Activated naive CD4-positive, alpha-beta T cell treated with anti-CD3 and anti-CD28 coated beads, Interleukin-2, amount 50 U/mL, for 72 hours (primary cell): ENCODE results near the gene RAB3B. TPM values are rescaled to one million over a fixed set of nuclear protein-coding genes. Genes with fewer than 3 reads are reported as not detected.
"Not testable (repeated sequence)": the region's sequence is repeated elsewhere in the genome, so short reads cannot be mapped to it uniquely, and the experiment has no call there.

ENCODE experiments used
- ATAC-seq, 2 donors: fragments of 150-1000 bp; cut with Tn5 transposase; 2 replicates each; pipeline ENCODE4 v1.10.0; 2021; ENCODE audit warnings: mild to moderate bottlenecking in 2 of 2, moderate library complexity in 2 of 2
- DNase-seq, 2 donors: peaks; one replicate each; pipeline ENCODE4 v3.0.0; 2021 to 2022; ENCODE audit warnings: low spot score in 2 of 2
- H3K27ac Mint-ChIP-seq, 2 donors: one replicate each; pipeline ENCODE4 v1.8.0; 2022; ENCODE audit warnings: mild to moderate bottlenecking in 2 of 2, mixed read lengths in 2 of 2
- H3K36me3 Mint-ChIP-seq, 2 donors: one replicate each; pipeline ENCODE4 v1.8.0; 2022; ENCODE audit warnings: mixed read lengths in 2 of 2
- H3K9me3 Mint-ChIP-seq, 2 donors: one replicate each; pipeline ENCODE4 v1.8.0; 2022; ENCODE audit warnings: mixed read lengths in 2 of 2
- total RNA-seq, 2 donors: library from RNA; stranded (reverse); gene quantifications; one replicate each; pipeline ENCODE4 v1.2.3, GENCODE V29; 2022

The RAB3B gene
- total RNA-seq, 2 donors from 2014 or later = 0.08 to 0.34 TPM

DNA sequence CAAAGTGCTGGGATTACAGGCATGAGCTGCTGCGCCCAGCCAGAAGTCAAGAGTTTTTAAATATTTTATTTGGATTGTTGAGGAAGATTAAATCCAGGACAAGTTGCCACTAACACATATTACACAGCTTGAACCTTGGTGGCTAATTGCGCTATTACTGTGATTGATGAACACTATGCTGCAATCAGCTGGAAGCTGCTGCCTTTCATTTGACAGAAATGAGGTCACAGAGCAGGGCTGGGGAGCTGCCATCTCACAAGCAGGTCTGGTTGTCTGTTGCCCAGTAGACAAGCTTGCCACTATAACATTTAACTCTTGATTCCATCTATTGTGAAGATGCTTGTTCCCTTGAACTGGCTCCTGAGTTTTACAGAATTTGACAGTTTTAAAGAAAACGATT is 74.5 kb downstream of the RAB3B start:
- H3K36me3 Mint-ChIP-seq = no peaks in the 10 kb centered on the region
- DNase-seq (no peak), ATAC-seq (no peak)
- H3K9me3 Mint-ChIP-seq = no peaks in the 10 kb centered on the region
- H3K27ac Mint-ChIP-seq = no peak overlapping the region

DNA sequence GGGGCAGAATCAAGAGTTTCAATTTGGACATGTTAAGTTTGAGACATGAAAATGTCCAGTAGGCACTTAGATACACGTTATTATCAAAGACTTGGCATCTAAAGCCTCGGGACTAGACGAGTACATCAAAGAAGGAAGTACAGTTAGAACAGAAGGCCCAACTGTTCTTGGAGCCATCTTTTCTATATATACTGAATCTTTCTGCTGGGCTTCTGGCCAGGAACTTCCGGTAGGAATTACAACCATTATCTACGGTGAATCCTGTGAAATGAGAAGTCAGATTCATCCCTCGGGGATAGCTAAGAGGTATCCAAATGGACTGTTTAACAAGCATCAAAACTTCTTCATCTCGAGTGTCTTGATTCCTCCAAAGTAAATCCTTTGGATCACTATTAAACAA is 77.6 kb downstream of the RAB3B start:
- no peak for DNase-seq
- no peak overlapping the region for H3K27ac Mint-ChIP-seq
- H3K9me3 Mint-ChIP-seq = no peaks in the 10 kb centered on the region
- no peaks in the 10 kb centered on the region for H3K36me3 Mint-ChIP-seq
- ATAC-seq = no peak

DNA sequence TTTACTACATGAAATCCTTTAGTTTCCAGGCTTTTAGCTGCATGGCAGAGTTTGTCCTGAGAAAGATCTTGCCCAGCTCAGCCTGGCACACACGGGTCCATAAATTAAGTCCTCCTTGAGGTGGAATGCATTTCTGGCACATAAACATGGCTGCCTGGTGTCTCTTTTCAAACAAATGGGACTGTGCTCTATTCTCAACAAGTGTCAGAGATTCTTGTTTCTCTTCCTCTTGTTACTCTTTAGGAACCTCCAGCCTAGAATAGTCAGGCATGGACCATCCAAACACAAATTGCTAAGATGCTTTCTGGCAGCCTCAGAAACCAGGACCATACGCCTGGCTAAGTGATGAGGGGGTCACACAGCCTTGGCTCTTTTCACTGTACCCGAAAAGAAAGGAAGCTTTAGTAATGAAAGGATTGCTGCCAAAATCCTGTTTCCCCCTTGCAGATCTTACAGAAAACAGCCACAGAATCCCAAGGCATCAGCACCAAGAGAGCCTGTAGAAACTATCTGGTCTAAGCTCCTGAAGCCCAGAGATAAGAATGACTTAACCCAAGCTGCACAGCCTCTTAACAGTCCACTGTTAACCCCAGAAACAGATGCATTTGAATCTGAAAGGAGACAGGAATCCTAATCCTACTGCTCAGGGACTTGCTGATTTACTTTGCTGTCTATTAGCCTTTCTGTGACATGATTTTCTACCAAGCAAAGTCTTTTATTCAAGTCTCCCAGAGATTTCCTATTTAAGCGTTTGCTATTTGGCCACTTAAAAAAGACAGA is 80.1 kb downstream of the RAB3B start:
- ATAC-seq (no peak), DNase-seq (no peak)
- H3K36me3 Mint-ChIP-seq = no peaks in the 10 kb centered on the region

DNA sequence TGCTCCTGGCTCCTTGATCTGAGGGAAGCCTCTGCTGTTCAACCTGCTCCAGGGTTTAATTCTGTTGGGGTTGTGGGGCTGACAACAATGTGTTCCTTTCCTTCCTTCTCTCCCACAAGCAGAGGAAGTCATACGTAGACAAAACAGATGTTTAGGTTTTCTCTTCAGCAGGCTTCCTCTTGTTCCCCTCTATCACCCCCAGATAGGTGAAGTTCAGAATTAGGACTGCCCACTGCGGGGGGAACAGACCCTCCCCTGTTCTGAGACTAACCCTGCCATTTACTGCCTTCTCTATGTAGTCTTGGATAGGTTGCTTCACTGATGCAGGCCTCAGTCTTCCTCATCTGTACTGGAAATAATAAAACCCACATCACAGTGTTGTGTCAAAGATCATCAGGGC is 82.0 kb downstream of the RAB3B start:
- ATAC-seq (no peak), DNase-seq (no peak)
- Mint-ChIP-seq H3K9me3 (peaks cover 0 to 4% of the 10 kb centered on the region in 2 donors), H3K36me3 (no peaks in the 10 kb centered on the region), H3K27ac (no peak overlapping the region)

More for the DNA sequence above, 80.1 kb downstream of the RAB3B start:
- H3K27ac Mint-ChIP-seq = no peak overlapping the region
- H3K9me3 Mint-ChIP-seq = peaks cover 0 to 4% of the 10 kb centered on the region in 2 donors

DNA sequence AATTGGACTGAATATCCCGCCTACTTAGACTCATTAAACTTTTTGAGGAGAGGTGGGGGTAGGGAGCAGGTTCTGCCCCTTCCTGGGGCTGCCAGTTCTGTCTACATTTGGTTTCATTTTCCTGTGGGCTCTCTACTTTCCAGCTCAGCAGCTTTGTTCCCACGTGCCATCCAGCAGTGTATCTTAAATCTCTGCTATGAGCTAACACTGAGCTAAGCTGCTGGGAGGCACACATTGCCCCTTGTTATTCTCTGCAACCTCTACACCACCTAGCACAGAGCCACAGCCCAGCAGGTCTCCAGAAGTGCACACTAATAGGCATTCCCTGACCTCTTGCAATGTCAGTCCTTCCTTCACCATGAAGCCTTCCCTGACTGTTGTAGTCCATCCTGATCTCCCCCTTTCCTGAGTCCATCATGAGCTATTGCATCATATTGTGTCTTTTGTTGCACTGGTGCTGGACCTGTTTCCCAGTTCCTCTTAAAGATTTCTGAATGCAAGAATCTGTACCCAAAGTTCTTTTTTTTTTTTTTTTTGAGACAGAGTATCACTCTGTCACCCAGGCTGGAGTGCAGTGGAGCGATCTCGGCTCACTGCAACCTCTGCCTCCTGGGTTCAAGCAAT is 83.3 kb downstream of the RAB3B start:
- peak overlapping the region in 1 of 2 donors; percentile 43 for H3K27ac Mint-ChIP-seq
- no peak for DNase-seq
- H3K36me3 Mint-ChIP-seq = no peaks in the 10 kb centered on the region
- no peak for ATAC-seq
- H3K9me3 Mint-ChIP-seq = peaks cover 0 to 4% of the 10 kb centered on the region in 2 donors

DNA sequence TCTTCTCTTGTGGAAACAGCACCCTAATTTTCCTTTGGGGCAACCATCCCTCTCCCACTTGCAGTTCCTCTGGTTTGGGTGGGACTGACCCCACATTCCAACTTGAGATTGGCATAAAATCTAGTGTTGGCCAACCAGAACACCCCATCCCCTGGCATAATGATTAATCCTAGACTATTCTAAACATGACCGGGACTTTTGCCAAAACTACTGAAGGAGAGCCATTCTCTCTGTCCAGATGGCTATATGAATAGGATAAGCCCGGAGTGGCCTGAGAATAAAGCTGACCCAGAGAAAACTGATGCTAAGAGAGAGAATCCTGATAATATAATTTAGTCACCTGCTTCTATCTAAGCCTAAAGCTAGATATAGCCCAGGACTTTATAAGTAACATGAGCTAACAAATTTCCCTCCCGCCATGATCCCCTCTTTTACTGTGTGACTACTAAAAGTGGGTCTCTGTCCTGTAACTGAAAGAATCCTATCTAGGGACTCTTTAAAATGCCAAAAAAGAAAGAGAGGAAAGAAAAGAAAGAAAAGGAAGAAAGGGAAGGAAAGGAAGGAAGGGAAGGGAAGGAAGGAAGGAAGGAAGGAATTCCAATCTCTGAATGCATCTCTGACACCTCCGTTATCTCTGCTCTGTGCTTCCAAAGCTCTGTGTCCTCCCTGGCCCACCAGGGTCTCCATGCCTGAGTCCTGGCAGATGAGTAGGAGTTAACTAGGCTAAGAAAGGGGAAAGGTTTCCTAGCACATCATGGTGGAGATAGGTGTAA is 84.0 kb downstream of the RAB3B start:
- H3K9me3 Mint-ChIP-seq = peaks cover 0 to 4% of the 10 kb centered on the region in 2 donors
- ATAC-seq = no peak
- DNase-seq = no peak
- no peak overlapping the region for H3K27ac Mint-ChIP-seq
- no peaks in the 10 kb centered on the region for H3K36me3 Mint-ChIP-seq

DNA sequence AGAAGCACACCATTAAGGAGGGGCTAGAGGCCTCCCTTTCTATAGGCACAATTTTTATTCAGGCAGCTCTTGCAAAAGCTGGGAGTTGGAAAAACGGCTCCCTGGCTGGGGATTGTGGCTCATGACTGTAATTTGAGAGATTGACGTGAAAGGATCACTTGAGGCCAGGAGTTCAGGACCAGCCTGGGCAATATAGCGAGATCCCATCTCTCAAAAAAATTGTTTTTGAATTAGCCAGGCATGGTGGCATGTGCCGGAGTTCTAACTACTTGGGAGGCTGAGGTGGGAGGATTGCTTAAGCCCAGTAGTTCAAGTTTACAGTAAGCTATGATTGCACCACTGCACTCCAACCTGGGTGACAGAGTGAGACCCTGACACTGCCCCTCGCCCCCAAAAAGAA is 88.0 kb downstream of the RAB3B start:
- no peak for ATAC-seq
- no peak overlapping the region for H3K27ac Mint-ChIP-seq
- no peak for DNase-seq
- no peaks in the 10 kb centered on the region for H3K36me3 Mint-ChIP-seq
- H3K9me3 Mint-ChIP-seq = peaks cover 0 to 4% of the 10 kb centered on the region in 2 donors

DNA sequence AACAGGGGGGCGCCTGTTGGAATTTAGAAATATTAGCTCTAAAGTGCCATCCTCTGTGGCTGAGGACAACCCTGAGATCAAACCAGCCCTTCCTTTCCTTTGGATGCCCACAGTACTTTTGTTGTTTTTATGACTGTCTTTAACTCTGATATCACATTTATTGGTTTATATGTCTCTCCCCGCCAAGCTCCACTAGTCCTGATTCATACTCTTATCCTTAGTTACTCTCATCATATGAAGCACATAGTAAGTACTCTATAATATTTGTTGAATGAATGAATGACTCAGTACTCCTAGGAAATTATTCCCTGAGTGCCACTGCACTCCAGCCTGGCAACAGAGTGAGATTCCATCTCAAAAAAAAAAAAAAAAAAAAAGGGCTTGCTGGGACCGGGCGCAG is 89.3 kb downstream of the RAB3B start:
- Mint-ChIP-seq H3K27ac (no peak overlapping the region), H3K9me3 (no peaks in the 10 kb centered on the region), H3K36me3 (no peaks in the 10 kb centered on the region)
- DNase-seq (no peak), ATAC-seq (no peak)

DNA sequence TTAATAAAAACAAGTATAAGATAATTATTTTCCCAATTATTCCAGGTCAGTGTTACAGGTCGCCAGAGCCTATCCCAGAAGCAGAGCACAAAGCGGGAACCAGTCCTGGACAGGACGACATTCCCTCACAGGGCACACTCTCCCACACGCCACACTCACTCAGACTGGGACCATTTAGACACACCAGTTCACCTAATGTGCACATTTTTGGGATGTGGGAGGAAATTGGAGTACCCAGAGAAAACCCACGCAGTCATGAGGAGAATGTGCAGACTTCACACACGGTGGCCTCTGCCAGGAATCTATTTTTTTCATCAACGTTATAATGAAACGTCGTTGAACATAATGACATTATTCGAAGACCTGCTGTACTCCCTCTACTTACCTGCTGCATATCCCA is 91.5 kb downstream of the RAB3B start:
- ATAC-seq (no peak), DNase-seq (no peak)
- Mint-ChIP-seq H3K9me3 (no peaks in the 10 kb centered on the region), H3K27ac (no peak overlapping the region), H3K36me3 (no peaks in the 10 kb centered on the region)

GRCh38 chr1:51898090-51898734 is 92.3 kb downstream of the RAB3B start:
- Mint-ChIP-seq H3K36me3 (no peaks in the 10 kb centered on the region), H3K27ac (no peak overlapping the region), H3K9me3 (no peaks in the 10 kb centered on the region)
- ATAC-seq (no peak), DNase-seq (no peak)

DNA sequence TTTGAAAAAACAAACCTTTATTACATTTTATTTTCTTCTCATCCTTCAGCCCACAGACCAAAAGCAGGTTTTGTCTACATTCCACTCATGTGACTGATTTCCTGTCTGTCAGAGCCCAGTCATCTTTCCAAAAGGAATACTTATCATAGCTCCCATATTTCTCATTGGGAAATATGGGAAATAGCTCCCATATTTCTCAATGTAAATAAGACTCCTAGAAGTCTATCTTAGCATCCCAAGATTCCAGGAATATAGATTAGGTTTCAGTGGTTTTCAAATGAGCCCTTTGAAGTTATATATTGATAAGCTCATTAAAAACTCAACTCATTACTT is 92.8 kb downstream of the RAB3B start:
- no peaks in the 10 kb centered on the region for H3K9me3 Mint-ChIP-seq
- H3K27ac Mint-ChIP-seq = no peak overlapping the region
- no peak for ATAC-seq
- DNase-seq = no peak
- H3K36me3 Mint-ChIP-seq = no peaks in the 10 kb centered on the region

DNA sequence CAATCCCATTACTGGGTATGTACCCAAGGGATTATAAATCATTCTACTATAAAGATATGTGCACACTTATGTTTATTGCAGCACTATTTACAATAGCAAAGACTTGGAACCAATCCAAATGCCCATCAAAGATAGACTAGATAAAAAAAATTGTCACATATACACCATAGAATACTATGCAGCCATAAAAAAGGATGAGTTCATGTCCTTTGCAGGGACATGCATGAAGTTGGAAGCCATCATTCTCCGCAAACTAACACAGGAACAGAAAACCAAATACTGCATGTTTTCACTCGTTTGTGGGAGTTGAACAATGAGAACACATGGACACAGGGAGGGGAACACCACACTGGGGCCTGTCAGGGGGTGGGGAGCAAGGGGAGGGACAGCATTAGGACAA is 95.8 kb downstream of the RAB3B start:
- not testable (repeated sequence) for H3K27ac Mint-ChIP-seq, H3K9me3 Mint-ChIP-seq, DNase-seq, H3K36me3 Mint-ChIP-seq, ATAC-seq

DNA sequence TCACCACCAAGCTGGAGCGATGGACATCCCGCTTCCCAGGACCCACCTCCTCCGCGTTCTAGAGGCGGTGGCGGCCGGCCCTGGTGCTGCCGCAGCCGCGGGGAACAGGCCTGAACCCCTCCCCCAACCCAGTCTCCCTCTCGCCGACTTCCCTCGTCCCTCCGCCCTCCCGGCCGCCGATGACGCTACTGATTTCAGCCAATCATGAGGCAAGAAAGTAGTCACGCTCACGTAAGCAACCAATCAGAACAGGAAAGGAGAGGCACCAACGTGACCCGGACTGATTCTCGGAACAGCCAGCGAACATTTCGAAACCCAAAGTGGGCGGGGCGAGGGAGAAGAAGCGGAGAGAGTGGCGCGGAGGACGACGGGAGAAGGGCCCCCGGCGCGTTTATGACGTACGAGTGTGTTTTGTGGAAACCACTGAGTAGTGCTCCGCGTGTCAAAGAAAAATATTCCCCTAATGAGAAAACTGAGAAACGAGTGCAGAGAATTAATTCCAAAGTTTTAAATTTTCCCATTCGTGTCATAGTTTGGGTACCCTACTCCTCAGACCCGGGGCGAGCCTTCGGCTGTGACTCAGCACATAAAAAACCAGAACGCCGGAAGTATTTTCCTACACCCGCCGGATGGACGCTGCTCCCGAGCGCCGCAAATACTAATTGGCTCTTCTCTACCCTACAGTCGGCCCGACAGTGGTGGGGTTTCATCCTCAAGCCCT is 111.7 kb downstream of the RAB3B start, which contains the start of gene NRDC:
NRDC (minus strand) TSS at position 112 of the 721 bp plus-strand sequence. CDS start 112 bp downstream, outside the sequence.
- Mint-ChIP-seq H3K36me3 (peaks cover 0 to 11% of the 10 kb centered on the region in 2 donors), H3K27ac (no peak within 1 kb of the TSS), H3K9me3 (no peaks in the 10 kb centered on the region)
- DNase-seq = peak; percentile 99
- ATAC-seq = peak; percentile 95 to 96

- no peak for ATAC-seq
- H3K27ac Mint-ChIP-seq = no peak overlapping the region
These were observed 112.2 kb downstream of the RAB3B start for GRCh38 chr1:51878308-51878615.

DNA sequence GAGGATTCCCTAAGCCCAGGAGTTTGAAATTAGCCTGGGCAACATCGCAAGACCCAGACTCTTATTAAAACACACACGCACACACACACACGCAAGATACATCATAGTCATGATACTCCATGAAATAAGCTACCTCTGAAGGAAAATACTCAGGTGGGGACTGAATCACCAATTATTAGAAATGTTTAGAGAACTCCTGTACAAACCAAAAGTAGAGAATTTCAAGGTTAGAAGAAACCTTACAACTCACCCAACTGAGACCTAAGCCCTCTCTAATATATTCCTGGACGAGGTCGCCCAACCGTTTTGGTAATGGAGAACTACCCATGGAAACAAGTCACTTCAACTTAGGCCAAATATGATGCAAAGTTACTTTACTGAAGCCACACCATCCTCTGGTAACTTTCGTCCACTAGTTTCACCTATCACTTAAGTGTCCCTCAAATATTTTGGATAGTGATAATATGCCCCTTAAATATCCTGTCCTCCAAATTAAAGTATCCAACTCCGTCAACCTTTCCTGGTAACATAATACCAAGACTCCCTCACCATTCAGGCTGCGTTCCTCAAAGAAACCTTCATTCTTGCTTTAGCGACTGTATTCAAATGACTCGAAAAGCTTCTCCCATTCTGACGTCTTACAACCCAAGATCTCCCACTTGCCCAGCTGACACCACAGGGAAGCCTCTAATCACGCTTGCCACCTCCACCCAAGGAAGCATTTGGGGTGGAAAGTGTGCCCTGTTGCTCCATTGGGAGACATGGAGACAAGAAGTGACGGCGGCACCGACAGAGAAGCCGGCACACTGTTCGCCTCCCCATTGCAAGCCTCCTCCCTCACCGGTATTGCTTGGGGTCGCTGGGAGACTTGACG is 112.8 kb downstream of the RAB3B start:
- Mint-ChIP-seq H3K27ac (no peak overlapping the region), H3K36me3 (peaks cover 0 to 11% of the 10 kb centered on the region in 2 donors), H3K9me3 (no peaks in the 10 kb centered on the region)
- ATAC-seq (no peak), DNase-seq (no peak)

More at GRCh38 chr1:51878308-51878615, 112.2 kb downstream of the RAB3B start:
- no peak for DNase-seq
- peaks cover 0 to 11% of the 10 kb centered on the region in 2 donors for H3K36me3 Mint-ChIP-seq
- H3K9me3 Mint-ChIP-seq = no peaks in the 10 kb centered on the region

- Mint-ChIP-seq H3K9me3 (no peaks in the 10 kb centered on the region), H3K27ac (peak overlapping the region in 1 of 2 donors; percentile 39), H3K36me3 (peaks cover 0 to 11% of the 10 kb centered on the region in 2 donors)
- ATAC-seq (no peak), DNase-seq (no peak)
These were observed 114.7 kb downstream of the RAB3B start for GRCh38 chr1:51875836-51876235.
